Liver (tissue), 9 donors: ENCODE measurements around the gene PFN3. TPM values are rescaled to one million over a fixed set of nuclear protein-coding genes. Genes with fewer than 3 reads are reported as not detected.

Experiments
- DNase-seq: peaks from one replicate; pipeline ENCODE4 v3.0.0-alpha.2; 2017; ENCODE audit warnings: low spot score
- H3K27ac ChIP-seq, 2 donors: one replicate each; pipeline ENCODE4 v1.7.0; 2013; ENCODE audit warnings: inconsistent platforms in 2 of 2, low read length in 2 of 2, control low read depth in 1 of 2, low read depth in 1 of 2, mild to moderate bottlenecking in 1 of 2
- H3K27me3 ChIP-seq, 4 donors: one replicate each; pipeline versions ENCODE4 v1.6.1 to v1.7.0; 2013; ENCODE audit warnings: low read length in 3 of 4, inconsistent platforms in 1 of 4, mild to moderate bottlenecking in 1 of 4, moderate library complexity in 1 of 4; ENCODE audit not compliant: control insufficient read depth in 4 of 4, insufficient read depth in 4 of 4
- H3K36me3 ChIP-seq, 4 donors: one replicate each; pipeline versions ENCODE4 v1.6.1 to v1.7.0; 2013; ENCODE audit warnings: low read length in 3 of 4, mild to moderate bottlenecking in 3 of 4, low read depth in 1 of 4, moderate library complexity in 1 of 4; ENCODE audit not compliant: control insufficient read depth in 4 of 4, insufficient read depth in 3 of 4
- H3K4me1 ChIP-seq, 4 donors: one replicate each; pipeline versions ENCODE4 v1.6.1 to v1.7.0; 2013; ENCODE audit warnings: low read length in 3 of 4, mild to moderate bottlenecking in 3 of 4, moderate library complexity in 1 of 4; ENCODE audit not compliant: control insufficient read depth in 4 of 4, insufficient read depth in 4 of 4
- H3K4me3 ChIP-seq, 3 donors: one replicate each; pipeline versions ENCODE4 v1.6.1 to v1.7.0; 2013; ENCODE audit warnings: low read length in 3 of 3, control low read depth in 1 of 3, low read depth in 1 of 3, mild to moderate bottlenecking in 1 of 3
- H3K9ac ChIP-seq, 2 donors: one replicate each; pipeline ENCODE4 v1.7.0; 2013; ENCODE audit warnings: low read length in 2 of 2, mild to moderate bottlenecking in 2 of 2, moderate library complexity in 2 of 2, control low read depth in 1 of 2, low read depth in 1 of 2
- H3K9me3 ChIP-seq, 4 donors: one replicate each; pipeline versions ENCODE4 v1.6.1 to v1.7.0; 2013; ENCODE audit warnings: low read length in 3 of 4; ENCODE audit not compliant: control insufficient read depth in 4 of 4
- EGR1 ChIP-seq, 2 donors: IDR thresholded peaks; 2 replicates each; pipeline ENCODE4 v1.6.1; 2016 to 2018; ENCODE audit warnings: antibody characterized with exemption in 2 of 2, low read depth in 2 of 2
- FOXA1 ChIP-seq: IDR thresholded peaks from 2 replicates; pipeline ENCODE4 v1.6.1; 2016; ENCODE audit warnings: antibody characterized with exemption
- FOXA2 ChIP-seq: IDR thresholded peaks from 2 replicates; pipeline ENCODE4 v1.6.1; 2016; ENCODE audit warnings: antibody characterized with exemption
- GABPA ChIP-seq, 2 donors: IDR thresholded peaks in 1 of 2; conservative IDR thresholded peaks in 1 of 2; 2 replicates each; pipeline ENCODE4 v1.6.1; 2016; ENCODE audit warnings: antibody characterized with exemption in 2 of 2, mild to moderate bottlenecking in 1 of 2, moderate library complexity in 1 of 2
- HNF4A ChIP-seq, 2 donors: conservative IDR thresholded peaks; 2 replicates each; pipeline ENCODE4 v1.6.1; 2016; ENCODE audit warnings: antibody characterized with exemption in 2 of 2, mild to moderate bottlenecking in 2 of 2
- HNF4G ChIP-seq: IDR thresholded peaks from 2 replicates; pipeline ENCODE4 v1.6.1; 2016; ENCODE audit warnings: antibody characterized with exemption
- JUND ChIP-seq, 2 donors: IDR thresholded peaks; 2 replicates each; pipeline ENCODE4 v1.6.1; 2016; ENCODE audit warnings: antibody characterized with exemption in 2 of 2
- NR2F2 ChIP-seq: IDR thresholded peaks from 2 replicates; pipeline ENCODE4 v1.6.1; 2016; ENCODE audit warnings: antibody characterized with exemption
- RAD21 ChIP-seq, 2 donors: IDR thresholded peaks; 2 replicates each; pipeline ENCODE4 v1.6.1; 2016; ENCODE audit warnings: antibody characterized with exemption in 2 of 2, mild to moderate bottlenecking in 2 of 2
- RXRA ChIP-seq, 2 donors: IDR thresholded peaks; 2 replicates each; pipeline ENCODE4 v1.6.1; 2017 to 2018; ENCODE audit warnings: antibody characterized with exemption in 2 of 2, mild to moderate bottlenecking in 1 of 2
- SP1 ChIP-seq: IDR thresholded peaks from 2 replicates; pipeline ENCODE4 v1.6.1; 2018; ENCODE audit warnings: antibody characterized with exemption, mild to moderate bottlenecking
- TAF1 ChIP-seq: conservative IDR thresholded peaks from 2 replicates; pipeline ENCODE4 v1.6.1; 2016; ENCODE audit warnings: antibody characterized with exemption, mild to moderate bottlenecking
- YY1 ChIP-seq: IDR thresholded peaks from 2 replicates; pipeline ENCODE4 v1.6.1; 2016; ENCODE audit warnings: antibody characterized with exemption, mild to moderate bottlenecking
- WGBS: extraction: QIAGEN DNeasy Blood & Tissue Kit; methylation state at CpG from one replicate; pipeline ENCODE4 v1.1.7; 2013; 5-methylcytosine and 5-hydroxymethylcytosine counted together
- polyA plus RNA-seq, 2 donors: library from polyadenylated mRNA; stranded (reverse) in 1 of 2; unstranded in 1 of 2; fragments of 200-250 nt in 1 of 2; fragments of >200 nt in 1 of 2; fragmentation: Nextera tagmentation in 1 of 2; extraction: Ambion mirVana in 1 of 2; gene quantifications; one replicate each; pipeline versions ENCODE4 v1.2.1 to v1.2.3, GENCODE V29; 2013 to 2015
- total RNA-seq, 2 donors: library from RNA; depleted of rRNA; stranded (reverse); fragments of >200 nt; gene quantifications; one replicate each; pipeline ENCODE4 v1.2.3, GENCODE V29; 2014
- TF ChIP-seq, protein P1 (sequence below): IDR thresholded peaks from 2 replicates; pipeline ENCODE4 v1.6.1; 2016; ENCODE audit warnings: antibody characterized with exemption
- TF ChIP-seq, protein P2 (sequence below): fragments of 150-350 bp; IDR thresholded peaks from 2 replicates; pipeline ENCODE4 v1.5.1; 2017; ENCODE audit warnings: improper control_type of control experiment, low read depth, low read length; ENCODE audit not compliant: missing input control
- TF ChIP-seq, protein P3 (sequence below): IDR thresholded peaks from 2 replicates; pipeline ENCODE4 v1.6.1; 2016; ENCODE audit warnings: antibody characterized with exemption
- TF ChIP-seq, protein P4 (sequence below): IDR thresholded peaks from 2 replicates; pipeline ENCODE4 v1.6.1; 2016; ENCODE audit warnings: antibody characterized with exemption, mild to moderate bottlenecking
- TF ChIP-seq, protein P5 (sequence below): IDR thresholded peaks from 2 replicates; pipeline ENCODE4 v1.6.1; 2016; ENCODE audit warnings: antibody characterized with exemption
- donor health status: healthy.
- donor health status: healthy.
- donor health status: healthy.
- donor health status: healthy.
- donor health status: healthy.

Gene PFN3
- total and polyA plus RNA-seq, 4 donors: not detected

DNA sequence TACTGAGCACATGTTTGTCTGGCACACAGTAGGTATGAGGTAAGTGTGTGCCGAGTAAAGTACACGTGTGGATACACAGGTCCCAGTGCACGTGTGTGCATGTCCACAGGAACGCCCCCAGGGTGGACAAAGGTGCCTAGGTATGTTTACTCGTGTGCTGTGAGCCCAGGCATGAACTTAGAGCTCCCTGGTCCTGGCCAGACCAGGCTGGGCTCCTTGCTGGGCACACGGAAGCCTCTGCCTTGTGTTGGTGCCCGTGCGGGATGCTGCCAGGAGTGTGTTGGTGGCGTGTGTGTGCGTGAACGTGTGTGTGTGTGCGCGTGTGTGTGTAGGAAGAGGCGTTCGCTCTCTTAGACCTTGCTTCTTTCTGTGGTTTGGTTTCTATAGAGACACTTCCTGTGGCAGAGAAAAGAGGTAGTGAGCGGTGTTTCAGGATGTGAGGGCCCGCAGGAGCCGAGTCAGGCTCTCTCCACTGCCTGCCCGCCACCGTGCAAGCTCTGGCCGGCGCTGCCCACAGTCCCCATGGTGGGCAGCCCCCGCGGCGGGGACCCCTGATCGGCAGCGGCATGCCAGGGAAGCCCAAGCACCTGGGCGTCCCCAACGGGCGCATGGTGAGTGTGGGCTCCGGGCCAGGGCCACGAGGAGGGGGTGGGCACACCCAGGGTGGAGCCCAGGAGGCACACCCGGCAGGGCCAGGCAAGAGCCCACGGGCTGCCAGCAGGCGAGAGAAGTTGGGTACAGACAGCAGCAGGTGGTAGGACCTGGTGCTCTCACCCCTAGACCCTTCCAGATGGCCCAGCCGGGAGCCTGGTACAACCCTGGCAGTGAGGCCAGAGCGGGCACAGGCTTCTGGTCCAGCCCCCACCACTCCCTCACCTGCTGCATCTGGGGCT lies 42.8 kb downstream of the PFN3 start, which contains the start of gene RGS14:
RGS14 (plus strand) TSS at position 466 of the 893 bp plus-strand sequence; CDS start at position 567, 101 bp downstream.
- Histone ChIP-seq H3K9ac (peak within 1 kb of the TSS; percentile 32 to 48), H3K36me3 (no peaks in the 10 kb centered on the region)

More for the DNA sequence above, 42.8 kb downstream of the PFN3 start, which contains the start of gene RGS14:
- 22% methylated on average over 37 of the region's 37 CpGs for WGBS
- no peaks in the 10 kb centered on the region for H3K27me3 ChIP-seq
- peaks cover 22 to 79% (median 66%) of the 10 kb centered on the region in 4 donors for H3K4me1 ChIP-seq
- peak within 1 kb of the TSS; percentile 56 to 81 (median 59) for H3K4me3 ChIP-seq
- H3K27ac ChIP-seq: peak within 1 kb of the TSS; percentile 77 to 92
- no peak for DNase-seq
- TF ChIP-seq HNF4A (conservative IDR thresholded peaks at IDR 0.05): peak in 1 of 2 donors; percentile 39
- no peak for TF ChIP-seq TAF1
- TF ChIP-seq NR2F2: no peak
- TF ChIP-seq SP1: no peak
- TF ChIP-seq, protein P1, sequence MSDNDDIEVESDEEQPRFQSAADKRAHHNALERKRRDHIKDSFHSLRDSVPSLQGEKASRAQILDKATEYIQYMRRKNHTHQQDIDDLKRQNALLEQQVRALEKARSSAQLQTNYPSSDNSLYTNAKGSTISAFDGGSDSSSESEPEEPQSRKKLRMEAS: peak; percentile 68
- TF ChIP-seq FOXA2: no peak
- TF ChIP-seq GABPA (IDR thresholded peaks at IDR 0.05 in 1 of 2, conservative IDR thresholded peaks at IDR 0.05 in 1 of 2): peak in 1 of 2 donors; percentile 47
- TF ChIP-seq YY1: no peak
- TF ChIP-seq, protein P2, sequence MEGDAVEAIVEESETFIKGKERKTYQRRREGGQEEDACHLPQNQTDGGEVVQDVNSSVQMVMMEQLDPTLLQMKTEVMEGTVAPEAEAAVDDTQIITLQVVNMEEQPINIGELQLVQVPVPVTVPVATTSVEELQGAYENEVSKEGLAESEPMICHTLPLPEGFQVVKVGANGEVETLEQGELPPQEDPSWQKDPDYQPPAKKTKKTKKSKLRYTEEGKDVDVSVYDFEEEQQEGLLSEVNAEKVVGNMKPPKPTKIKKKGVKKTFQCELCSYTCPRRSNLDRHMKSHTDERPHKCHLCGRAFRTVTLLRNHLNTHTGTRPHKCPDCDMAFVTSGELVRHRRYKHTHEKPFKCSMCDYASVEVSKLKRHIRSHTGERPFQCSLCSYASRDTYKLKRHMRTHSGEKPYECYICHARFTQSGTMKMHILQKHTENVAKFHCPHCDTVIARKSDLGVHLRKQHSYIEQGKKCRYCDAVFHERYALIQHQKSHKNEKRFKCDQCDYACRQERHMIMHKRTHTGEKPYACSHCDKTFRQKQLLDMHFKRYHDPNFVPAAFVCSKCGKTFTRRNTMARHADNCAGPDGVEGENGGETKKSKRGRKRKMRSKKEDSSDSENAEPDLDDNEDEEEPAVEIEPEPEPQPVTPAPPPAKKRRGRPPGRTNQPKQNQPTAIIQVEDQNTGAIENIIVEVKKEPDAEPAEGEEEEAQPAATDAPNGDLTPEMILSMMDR: no peak
- no peak for TF ChIP-seq RAD21 (IDR thresholded peaks at IDR 0.05)
- no peak for TF ChIP-seq HNF4G
- TF ChIP-seq, protein P3, sequence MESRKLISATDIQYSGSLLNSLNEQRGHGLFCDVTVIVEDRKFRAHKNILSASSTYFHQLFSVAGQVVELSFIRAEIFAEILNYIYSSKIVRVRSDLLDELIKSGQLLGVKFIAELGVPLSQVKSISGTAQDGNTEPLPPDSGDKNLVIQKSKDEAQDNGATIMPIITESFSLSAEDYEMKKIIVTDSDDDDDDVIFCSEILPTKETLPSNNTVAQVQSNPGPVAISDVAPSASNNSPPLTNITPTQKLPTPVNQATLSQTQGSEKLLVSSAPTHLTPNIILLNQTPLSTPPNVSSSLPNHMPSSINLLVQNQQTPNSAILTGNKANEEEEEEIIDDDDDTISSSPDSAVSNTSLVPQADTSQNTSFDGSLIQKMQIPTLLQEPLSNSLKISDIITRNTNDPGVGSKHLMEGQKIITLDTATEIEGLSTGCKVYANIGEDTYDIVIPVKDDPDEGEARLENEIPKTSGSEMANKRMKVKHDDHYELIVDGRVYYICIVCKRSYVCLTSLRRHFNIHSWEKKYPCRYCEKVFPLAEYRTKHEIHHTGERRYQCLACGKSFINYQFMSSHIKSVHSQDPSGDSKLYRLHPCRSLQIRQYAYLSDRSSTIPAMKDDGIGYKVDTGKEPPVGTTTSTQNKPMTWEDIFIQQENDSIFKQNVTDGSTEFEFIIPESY: no peak
- TF ChIP-seq EGR1 (IDR thresholded peaks at IDR 0.05; ENCODE audit: low read depth in 2 of 2): no peak
- TF ChIP-seq, protein P4, sequence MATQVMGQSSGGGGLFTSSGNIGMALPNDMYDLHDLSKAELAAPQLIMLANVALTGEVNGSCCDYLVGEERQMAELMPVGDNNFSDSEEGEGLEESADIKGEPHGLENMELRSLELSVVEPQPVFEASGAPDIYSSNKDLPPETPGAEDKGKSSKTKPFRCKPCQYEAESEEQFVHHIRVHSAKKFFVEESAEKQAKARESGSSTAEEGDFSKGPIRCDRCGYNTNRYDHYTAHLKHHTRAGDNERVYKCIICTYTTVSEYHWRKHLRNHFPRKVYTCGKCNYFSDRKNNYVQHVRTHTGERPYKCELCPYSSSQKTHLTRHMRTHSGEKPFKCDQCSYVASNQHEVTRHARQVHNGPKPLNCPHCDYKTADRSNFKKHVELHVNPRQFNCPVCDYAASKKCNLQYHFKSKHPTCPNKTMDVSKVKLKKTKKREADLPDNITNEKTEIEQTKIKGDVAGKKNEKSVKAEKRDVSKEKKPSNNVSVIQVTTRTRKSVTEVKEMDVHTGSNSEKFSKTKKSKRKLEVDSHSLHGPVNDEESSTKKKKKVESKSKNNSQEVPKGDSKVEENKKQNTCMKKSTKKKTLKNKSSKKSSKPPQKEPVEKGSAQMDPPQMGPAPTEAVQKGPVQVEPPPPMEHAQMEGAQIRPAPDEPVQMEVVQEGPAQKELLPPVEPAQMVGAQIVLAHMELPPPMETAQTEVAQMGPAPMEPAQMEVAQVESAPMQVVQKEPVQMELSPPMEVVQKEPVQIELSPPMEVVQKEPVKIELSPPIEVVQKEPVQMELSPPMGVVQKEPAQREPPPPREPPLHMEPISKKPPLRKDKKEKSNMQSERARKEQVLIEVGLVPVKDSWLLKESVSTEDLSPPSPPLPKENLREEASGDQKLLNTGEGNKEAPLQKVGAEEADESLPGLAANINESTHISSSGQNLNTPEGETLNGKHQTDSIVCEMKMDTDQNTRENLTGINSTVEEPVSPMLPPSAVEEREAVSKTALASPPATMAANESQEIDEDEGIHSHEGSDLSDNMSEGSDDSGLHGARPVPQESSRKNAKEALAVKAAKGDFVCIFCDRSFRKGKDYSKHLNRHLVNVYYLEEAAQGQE: no peak
- TF ChIP-seq, protein P5, sequence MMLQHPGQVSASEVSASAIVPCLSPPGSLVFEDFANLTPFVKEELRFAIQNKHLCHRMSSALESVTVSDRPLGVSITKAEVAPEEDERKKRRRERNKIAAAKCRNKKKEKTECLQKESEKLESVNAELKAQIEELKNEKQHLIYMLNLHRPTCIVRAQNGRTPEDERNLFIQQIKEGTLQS: no peak
- no peak for TF ChIP-seq JUND (IDR thresholded peaks at IDR 0.05)
- no peak for TF ChIP-seq FOXA1
- peak in 1 of 2 donors; percentile 45 for TF ChIP-seq RXRA (IDR thresholded peaks at IDR 0.05)
- H3K9me3 ChIP-seq: no peaks in the 10 kb centered on the region
